ENCODE data around the gene MPG.
"Not testable (repeated sequence)": the region's sequence is repeated elsewhere in the genome, so short reads cannot be mapped to it uniquely, and the experiment has no call there.

MPG gene

DNA sequence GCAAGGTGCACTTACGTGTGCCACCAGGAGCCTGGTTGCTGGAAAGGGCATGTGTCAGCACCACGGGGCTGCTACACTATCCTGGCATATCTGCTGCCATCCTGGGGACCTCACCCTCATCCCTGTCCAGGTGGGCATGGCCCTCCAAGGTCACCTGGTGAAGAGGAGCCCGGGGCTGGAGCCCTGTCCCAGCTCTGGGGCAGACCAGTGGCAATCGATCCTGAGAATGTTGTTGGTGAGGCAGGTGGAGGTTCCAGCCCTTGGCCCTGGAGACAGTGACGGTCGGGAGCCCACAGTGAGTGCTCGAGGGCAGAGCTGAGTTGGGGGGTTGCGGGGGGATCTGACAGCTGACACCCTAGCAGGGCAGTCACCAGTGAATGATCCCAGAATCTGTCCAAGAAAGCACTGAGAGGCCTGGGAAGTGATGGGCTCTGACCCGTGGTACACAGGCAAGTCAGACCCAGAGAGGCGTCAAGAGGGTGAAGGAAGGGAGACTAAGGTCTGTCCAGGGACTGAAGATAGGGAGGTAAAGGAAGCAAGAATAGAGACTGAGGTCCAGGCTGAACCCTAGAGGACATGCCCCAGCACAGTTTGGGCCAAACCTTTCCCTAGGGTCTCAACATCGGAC lies 42.2 kb upstream of the MPG start:
- 75% methylated on average over 7 of the region's 11 CpGs for WGBS (ENCODE audit: insufficient coverage)
- ChIA-PET POLR2A (interaction anchor here (0.6 kb wide), 1 partner anchor 44 kb away, joined by 3 read pairs; no protein-coding TSS in a partner anchor), CTCF (interaction anchor here (1.0 to 2.0 kb wide), 2 partner anchors 30 to 61 kb away, joined by 3 to 7 read pairs; no protein-coding TSS in a partner anchor)
- no peak for DNase-seq
- Histone ChIP-seq H3K36me3 (ENCODE audit: control insufficient read depth in 4 of 4, insufficient read depth in 4 of 4, low read length in 3 of 4) (peaks cover 0 to 24% (median 2%) of the 10 kb centered on the region in 4 experiments), H3K4me3 (ENCODE audit: control insufficient read depth in 1 of 7, extremely low read depth in 1 of 7, insufficient read depth in 4 of 7, low read depth in 2 of 7, low read length in 6 of 7) (peak overlapping the region in 1 of 7 experiments; percentile 13), H3K4me1 (ENCODE audit: control extremely low read depth in 1 of 4, control insufficient read depth in 4 of 4, insufficient read depth in 4 of 4, low read length in 3 of 4) (peaks cover 0 to 41% (median 24%) of the 10 kb centered on the region in 4 experiments), H3K9me3 (ENCODE audit: control extremely low read depth in 1 of 5, control insufficient read depth in 4 of 5, insufficient read depth in 2 of 5, low read depth in 1 of 5, low read length in 4 of 5) (no peaks in the 10 kb centered on the region), H3K27ac (ENCODE audit: insufficient read depth in 1 of 2, low read depth in 1 of 2, low read length in 2 of 2, poor library complexity in 1 of 2, severe bottlenecking in 2 of 2) (peak overlapping the region in 1 of 2 experiments; percentile 30), H3K27me3 (replicated peaks in 2 of 5; ENCODE audit: control insufficient read depth in 4 of 5, insufficient read depth in 5 of 5, low read length in 4 of 5) (no peaks in the 10 kb centered on the region)

GRCh38 chr16:36336-36984 lies 41.6 kb upstream of the MPG start:
- DNase-seq = no peak
- CTCF ChIA-PET = interaction anchor here (1.0 to 1.4 kb wide), 2 partner anchors 10 to 60 kb away, joined by 3 to 4 read pairs; no protein-coding TSS in a partner anchor
- H3K27ac ChIP-seq (ENCODE audit: insufficient read depth in 1 of 2, low read depth in 1 of 2, low read length in 2 of 2, poor library complexity in 1 of 2, severe bottlenecking in 2 of 2) = no peak overlapping the region

GRCh38 chr16:37511-37910 lies 40.5 kb upstream of the MPG start:
- Histone ChIP-seq H3K27ac (ENCODE audit: insufficient read depth in 1 of 2, low read depth in 1 of 2, low read length in 2 of 2, poor library complexity in 1 of 2, severe bottlenecking in 2 of 2) (no peak overlapping the region), H3K36me3 (ENCODE audit: control insufficient read depth in 4 of 4, insufficient read depth in 4 of 4, low read length in 3 of 4) (peaks cover 0 to 38% (median 7%) of the 10 kb centered on the region in 4 experiments), H3K27me3 (replicated peaks in 2 of 5; ENCODE audit: control insufficient read depth in 4 of 5, insufficient read depth in 5 of 5, low read length in 4 of 5) (no peaks in the 10 kb centered on the region), H3K4me1 (ENCODE audit: control extremely low read depth in 1 of 4, control insufficient read depth in 4 of 4, insufficient read depth in 4 of 4, low read length in 3 of 4) (peaks cover 0 to 43% (median 24%) of the 10 kb centered on the region in 4 experiments), H3K4me3 (ENCODE audit: control insufficient read depth in 1 of 7, extremely low read depth in 1 of 7, insufficient read depth in 4 of 7, low read depth in 2 of 7, low read length in 6 of 7) (no peak overlapping the region), H3K9me3 (ENCODE audit: control extremely low read depth in 1 of 5, control insufficient read depth in 4 of 5, insufficient read depth in 2 of 5, low read depth in 1 of 5, low read length in 4 of 5) (no peaks in the 10 kb centered on the region)
- CTCF ChIA-PET = interaction anchor here (1.4 kb wide), 1 partner anchor 9 kb away, joined by 4 read pairs; no protein-coding TSS in a partner anchor
- WGBS (ENCODE audit: insufficient coverage) = 96% methylated on average over 4 of the region's 5 CpGs
- no peak for DNase-seq
- POLR2A ChIA-PET = no interaction called here

More at GRCh38 chr16:36336-36984, 41.6 kb upstream of the MPG start:
- 96% methylated on average over 9 of the region's 15 CpGs for WGBS (ENCODE audit: insufficient coverage)
- Histone ChIP-seq H3K4me3 (ENCODE audit: control insufficient read depth in 1 of 7, extremely low read depth in 1 of 7, insufficient read depth in 4 of 7, low read depth in 2 of 7, low read length in 6 of 7) (no peak overlapping the region), H3K4me1 (ENCODE audit: control extremely low read depth in 1 of 4, control insufficient read depth in 4 of 4, insufficient read depth in 4 of 4, low read length in 3 of 4) (peaks cover 0 to 41% (median 24%) of the 10 kb centered on the region in 4 experiments), H3K36me3 (ENCODE audit: control insufficient read depth in 4 of 4, insufficient read depth in 4 of 4, low read length in 3 of 4) (peaks cover 0 to 28% (median 3%) of the 10 kb centered on the region in 4 experiments), H3K27me3 (replicated peaks in 2 of 5; ENCODE audit: control insufficient read depth in 4 of 5, insufficient read depth in 5 of 5, low read length in 4 of 5) (no peaks in the 10 kb centered on the region), H3K9me3 (ENCODE audit: control extremely low read depth in 1 of 5, control insufficient read depth in 4 of 5, insufficient read depth in 2 of 5, low read depth in 1 of 5, low read length in 4 of 5) (no peaks in the 10 kb centered on the region)
- POLR2A ChIA-PET = interaction anchor here (0.6 kb wide), 1 partner anchor 43 kb away, joined by 3 read pairs; no protein-coding TSS in a partner anchor

- not testable (repeated sequence) for H3K9me3 ChIP-seq (ENCODE audit: control extremely low read depth in 1 of 5, control insufficient read depth in 4 of 5, insufficient read depth in 2 of 5, low read depth in 1 of 5, low read length in 4 of 5); H3K4me3 ChIP-seq (ENCODE audit: control insufficient read depth in 1 of 7, extremely low read depth in 1 of 7, insufficient read depth in 4 of 7, low read depth in 2 of 7, low read length in 6 of 7); DNase-seq; H3K27me3 ChIP-seq (replicated peaks in 2 of 5; ENCODE audit: control insufficient read depth in 4 of 5, insufficient read depth in 5 of 5, low read length in 4 of 5); H3K27ac ChIP-seq (ENCODE audit: insufficient read depth in 1 of 2, low read depth in 1 of 2, low read length in 2 of 2, poor library complexity in 1 of 2, severe bottlenecking in 2 of 2)
- ChIA-PET CTCF (interaction anchor here (0.7 to 1.7 kb wide), 5 partner anchors 8 to 70 kb away, joined by 3 to 6 read pairs (median 3); no protein-coding TSS in a partner anchor), POLR2A (interaction anchor here (1.7 kb wide), 1 partner anchor 15 kb away, joined by 4 read pairs; the partner anchor contains the start of genes POLR3K and SNRNP25)
- peaks cover 0 to 45% (median 12%) of the 10 kb centered on the region in 4 experiments for H3K36me3 ChIP-seq (ENCODE audit: control insufficient read depth in 4 of 4, insufficient read depth in 4 of 4, low read length in 3 of 4)
- H3K4me1 ChIP-seq (ENCODE audit: control extremely low read depth in 1 of 4, control insufficient read depth in 4 of 4, insufficient read depth in 4 of 4, low read length in 3 of 4) = peaks cover 0 to 44% (median 24%) of the 10 kb centered on the region in 4 experiments
- 90% methylated on average over 9 of the region's 11 CpGs for WGBS (ENCODE audit: insufficient coverage)
Measured at GRCh38 chr16:38206-38605, 39.8 kb upstream of the MPG start.

DNA sequence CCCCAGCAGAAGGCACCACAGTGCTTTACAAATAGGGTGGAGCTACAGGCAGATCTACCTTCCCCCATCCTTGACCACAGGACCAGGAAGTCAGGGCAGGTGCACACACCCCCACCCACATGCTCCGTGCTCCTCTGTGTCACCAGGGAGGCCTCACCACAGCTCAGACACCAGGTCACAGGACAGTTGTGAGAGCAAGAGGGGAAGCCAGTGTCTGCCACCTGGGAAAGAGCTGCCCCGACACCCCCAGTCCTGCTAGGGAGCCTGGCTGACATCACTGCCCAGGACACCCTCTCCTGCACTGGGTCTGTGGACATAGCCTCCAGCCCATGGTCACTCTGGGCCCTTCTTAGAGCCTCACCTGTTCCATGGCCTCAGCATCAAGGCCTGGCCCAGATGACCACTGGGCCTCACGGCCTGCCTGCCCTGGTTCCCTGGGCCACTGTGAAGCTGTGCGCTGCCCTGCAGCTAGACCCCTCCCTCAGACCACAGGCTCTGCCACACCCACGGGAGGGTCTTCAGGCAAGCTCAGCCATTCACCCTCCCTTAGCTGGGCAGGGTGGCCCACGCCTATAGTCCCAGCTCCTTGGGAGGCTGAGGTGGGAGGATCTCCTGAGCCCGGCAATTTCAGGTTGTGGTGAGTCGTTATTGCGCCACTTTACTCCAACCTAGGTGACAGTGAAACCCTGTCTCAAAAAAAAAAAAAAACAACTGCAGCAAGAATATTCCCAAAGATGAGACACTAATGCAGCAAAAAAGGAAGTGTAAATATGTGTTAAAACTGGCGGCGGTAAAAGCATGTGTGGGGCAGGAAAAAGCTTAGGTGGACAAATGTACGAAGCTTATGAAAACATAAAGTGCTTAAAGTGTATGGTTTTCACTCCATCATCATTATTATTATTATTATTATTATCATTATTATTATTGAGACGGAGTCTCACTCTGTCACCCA lies 38.8 kb upstream of the MPG start:
- POLR2A ChIA-PET = interaction anchor here (1.7 kb wide), 1 partner anchor 14 kb away, joined by 4 read pairs; the partner anchor contains the start of genes POLR3K and SNRNP25
- Histone ChIP-seq H3K36me3 (ENCODE audit: control insufficient read depth in 4 of 4, insufficient read depth in 4 of 4, low read length in 3 of 4) (peaks cover 0 to 50% (median 17%) of the 10 kb centered on the region in 4 experiments), H3K9me3 (ENCODE audit: control extremely low read depth in 1 of 5, control insufficient read depth in 4 of 5, insufficient read depth in 2 of 5, low read depth in 1 of 5, low read length in 4 of 5) (no peaks in the 10 kb centered on the region), H3K27me3 (replicated peaks in 2 of 5; ENCODE audit: control insufficient read depth in 4 of 5, insufficient read depth in 5 of 5, low read length in 4 of 5) (no peaks in the 10 kb centered on the region), H3K4me1 (ENCODE audit: control extremely low read depth in 1 of 4, control insufficient read depth in 4 of 4, insufficient read depth in 4 of 4, low read length in 3 of 4) (peaks cover 0 to 41% (median 23%) of the 10 kb centered on the region in 4 experiments), H3K4me3 (ENCODE audit: control insufficient read depth in 1 of 7, extremely low read depth in 1 of 7, insufficient read depth in 4 of 7, low read depth in 2 of 7, low read length in 6 of 7) (no peak overlapping the region), H3K27ac (ENCODE audit: insufficient read depth in 1 of 2, low read depth in 1 of 2, low read length in 2 of 2, poor library complexity in 1 of 2, severe bottlenecking in 2 of 2) (peak overlapping the region in 1 of 2 experiments; percentile 36)
- peak in 2 of 3 donors; percentile 30 to 51 for DNase-seq
- CTCF ChIA-PET = interaction anchor here (0.9 to 1.7 kb wide), 4 partner anchors 17 to 58 kb away, joined by 3 to 6 read pairs (median 3); no protein-coding TSS in a partner anchor
- WGBS (ENCODE audit: insufficient coverage) = 70% methylated on average over 5 of the region's 13 CpGs

DNA sequence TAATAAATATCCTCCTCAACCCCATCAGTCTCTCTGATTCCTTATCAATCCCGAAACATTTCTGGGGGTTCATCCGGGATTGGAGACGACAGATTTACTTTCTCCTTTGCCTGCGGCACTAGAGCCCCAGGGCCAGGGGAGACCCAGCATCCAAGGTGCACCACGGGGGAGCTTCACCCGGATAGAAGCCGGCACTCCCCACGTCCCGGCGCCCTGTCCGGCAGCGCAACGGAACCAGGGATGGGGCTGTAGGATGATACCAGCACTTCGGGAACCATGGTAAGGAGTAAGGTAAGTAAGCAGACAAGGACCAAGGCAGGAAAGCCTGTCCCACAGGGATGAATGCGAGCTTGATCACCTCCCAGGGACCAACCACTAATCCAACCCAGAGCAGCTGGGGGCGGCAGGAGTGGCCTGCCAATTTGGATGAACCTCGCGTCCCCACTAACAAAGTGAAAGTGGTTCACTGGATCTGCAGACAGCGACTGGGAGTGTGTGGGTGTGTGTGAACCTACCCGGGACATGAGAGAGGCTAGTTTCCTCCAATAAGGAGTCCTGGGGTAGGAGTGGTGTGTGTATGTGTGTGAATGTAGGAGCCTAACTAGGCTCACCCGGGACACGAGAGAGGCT lies 36.5 kb upstream of the MPG start:
- CTCF ChIA-PET = no interaction called here
- POLR2A ChIA-PET = no interaction called here

More for the DNA sequence above, 36.5 kb upstream of the MPG start:
- no peak for DNase-seq
- Histone ChIP-seq H3K4me3 (ENCODE audit: control insufficient read depth in 1 of 7, extremely low read depth in 1 of 7, insufficient read depth in 4 of 7, low read depth in 2 of 7, low read length in 6 of 7) (no peak overlapping the region), H3K4me1 (ENCODE audit: control extremely low read depth in 1 of 4, control insufficient read depth in 4 of 4, insufficient read depth in 4 of 4, low read length in 3 of 4) (peaks cover 0 to 23% (median 7%) of the 10 kb centered on the region in 4 experiments), H3K36me3 (ENCODE audit: control insufficient read depth in 4 of 4, insufficient read depth in 4 of 4, low read length in 3 of 4) (peaks cover 3 to 69% (median 32%) of the 10 kb centered on the region in 4 experiments), H3K27ac (ENCODE audit: insufficient read depth in 1 of 2, low read depth in 1 of 2, low read length in 2 of 2, poor library complexity in 1 of 2, severe bottlenecking in 2 of 2) (no peak overlapping the region), H3K9me3 (ENCODE audit: control extremely low read depth in 1 of 5, control insufficient read depth in 4 of 5, insufficient read depth in 2 of 5, low read depth in 1 of 5, low read length in 4 of 5) (no peaks in the 10 kb centered on the region), H3K27me3 (replicated peaks in 2 of 5; ENCODE audit: control insufficient read depth in 4 of 5, insufficient read depth in 5 of 5, low read length in 4 of 5) (no peaks in the 10 kb centered on the region)
- 98% methylated on average over 18 of the region's 22 CpGs for WGBS (ENCODE audit: insufficient coverage)
